HK-2 (cell line): ENCODE measurements around the gene ROBO1.

Experiments
- DNase-seq: peaks from one replicate; pipeline ENCODE4 v3.0.0-alpha.2; 2018; ENCODE audit not compliant: unreplicated experiment

The ROBO1 gene

GRCh38 chr3:79015854-79016253, 751.9 kb downstream of the ROBO1 start:
- no peak for DNase-seq

GRCh38 chr3:79012946-79013362, 754.8 kb downstream of the ROBO1 start:
- no peak for DNase-seq

GRCh38 chr3:79012530-79012913, 755.3 kb downstream of the ROBO1 start:
- no peak for DNase-seq

GRCh38 chr3:79011821-79012529, 755.8 kb downstream of the ROBO1 start:
- DNase-seq, result no peak

GRCh38 chr3:79009861-79010260, 757.9 kb downstream of the ROBO1 start:
- no peak for DNase-seq

- DNase-seq, result no peak
These were observed 761.7 kb downstream of the ROBO1 start for GRCh38 chr3:79006077-79006476.

GRCh38 chr3:79005084-79005483, 762.7 kb downstream of the ROBO1 start:
- DNase-seq, result no peak

- DNase-seq, result no peak
These were observed 763.8 kb downstream of the ROBO1 start for GRCh38 chr3:79003994-79004393.

- no peak for DNase-seq
These were observed 765.1 kb downstream of the ROBO1 start for GRCh38 chr3:79002465-79003372.

- no peak for DNase-seq
These were observed 766.5 kb downstream of the ROBO1 start for GRCh38 chr3:79001255-79001654.

GRCh38 chr3:78999139-78999538, 768.7 kb downstream of the ROBO1 start:
- no peak for DNase-seq

- no peak for DNase-seq
These were observed 772.7 kb downstream of the ROBO1 start for GRCh38 chr3:78995087-78995486.

GRCh38 chr3:78994174-78995027, 773.4 kb downstream of the ROBO1 start:
- no peak for DNase-seq

GRCh38 chr3:78993375-78993774, 774.4 kb downstream of the ROBO1 start:
- no peak for DNase-seq

- no peak for DNase-seq
These were observed 775.0 kb downstream of the ROBO1 start for GRCh38 chr3:78992830-78993229.

- no peak for DNase-seq
These were observed 775.4 kb downstream of the ROBO1 start for GRCh38 chr3:78992400-78992799.

- no peak for DNase-seq
These were observed 776.1 kb downstream of the ROBO1 start for GRCh38 chr3:78991656-78992055.

GRCh38 chr3:78990156-78990555, 777.6 kb downstream of the ROBO1 start:
- DNase-seq, result no peak

GRCh38 chr3:78988324-78988723, 779.5 kb downstream of the ROBO1 start:
- DNase-seq, result no peak

- DNase-seq, result no peak
These were observed 781.2 kb downstream of the ROBO1 start for GRCh38 chr3:78986416-78987101.

GRCh38 chr3:78985981-78986380, 781.8 kb downstream of the ROBO1 start:
- no peak for DNase-seq

GRCh38 chr3:78979028-78979427, 788.8 kb downstream of the ROBO1 start:
- no peak for DNase-seq
